Measurements from ENCODE around the gene PHYKPL.

- TF ChIP-seq EZH2 (IDR thresholded peaks at IDR 0.05) (no peak), POLR2AphosphoS5 (IDR thresholded peaks at IDR 0.05; ENCODE audit: borderline replicate concordance, low read depth, low read length) (no peak), FOXP2 (optimal IDR thresholded peaks at IDR 0.05; ENCODE audit: control extremely low read depth, extremely low read length, insufficient read depth) (no peak)
Observed at GRCh38 chr5:178240766-178241165, 8.2 kb upstream of the PHYKPL start.

Data from SK-N-MC (cell line).